GM23338 (cell line): ENCODE measurements around the gene TM2D1. TPM values are rescaled to one million over a fixed set of nuclear protein-coding genes. Genes with fewer than 3 reads are reported as not detected.

ENCODE experiments used
- ATAC-seq: fragments of 200-7000 bp; cut with Tn5 transposase; 3 replicates; pipeline ENCODE4 v1.9.1; 2020
- DNase-seq: peaks from one replicate; pipeline ENCODE4 v3.0.0-alpha.2; 2015; ENCODE audit warnings: low spot score
- H2AFZ ChIP-seq: fragments of 200-600 bp; sonication (generic); 2 replicates; pipeline ENCODE4 v1.8.0; 2016; ENCODE audit warnings: antibody characterized with exemption, mild to moderate bottlenecking, moderate library complexity
- H3F3A ChIP-seq: fragments of 200-600 bp; sonication (generic); replicated peaks from 2 replicates; pipeline ENCODE4 v1.8.0; 2017; ENCODE audit warnings: antibody characterized with exemption, mixed run types, low read depth
- H3K27ac ChIP-seq: fragments of 200-600 bp; sonication (generic); 2 replicates; pipeline ENCODE4 v1.6.1; 2016; ENCODE audit warnings: low read depth
- H3K27me3 ChIP-seq: fragments of 200-600 bp; sonication (generic); 2 replicates; pipeline ENCODE4 v1.8.0; 2016; ENCODE audit warnings: mild to moderate bottlenecking, mixed run types, moderate library complexity; ENCODE audit not compliant: insufficient read depth
- H3K36me3 ChIP-seq: fragments of 200-600 bp; sonication (generic); 2 replicates; pipeline ENCODE4 v1.8.0; 2016; ENCODE audit warnings: mild to moderate bottlenecking; ENCODE audit not compliant: insufficient read depth
- H3K4me1 ChIP-seq: fragments of 200-600 bp; sonication (generic); 2 replicates; pipeline ENCODE4 v1.8.0; 2016; ENCODE audit warnings: mild to moderate bottlenecking, moderate library complexity; ENCODE audit not compliant: insufficient read depth
- H3K4me2 ChIP-seq: fragments of 200-600 bp; sonication (generic); 2 replicates; pipeline ENCODE4 v1.7.1; 2017; ENCODE audit warnings: mixed run types
- H3K4me3 ChIP-seq: fragments of 200-600 bp; sonication (generic); 2 replicates; pipeline ENCODE4 v1.6.1; 2016; ENCODE audit warnings: mixed run types
- H3K79me2 ChIP-seq: fragments of 200-600 bp; sonication (generic); replicated peaks from 2 replicates; pipeline ENCODE4 v1.8.0; 2017; ENCODE audit warnings: mild to moderate bottlenecking; ENCODE audit not compliant: insufficient read depth
- H3K9me2 ChIP-seq: fragments of 200-600 bp; sonication (generic); 2 replicates; pipeline ENCODE4 v1.8.0; 2017; ENCODE audit not compliant: insufficient read depth
- H4K20me1 ChIP-seq: fragments of 200-600 bp; sonication (generic); replicated peaks from 2 replicates; pipeline ENCODE4 v1.8.0; 2017; ENCODE audit warnings: mild to moderate bottlenecking; ENCODE audit not compliant: insufficient read depth
- H3K27ac Mint-ChIP-seq: 2 replicates; pipeline ENCODE4 v1.8.0; 2020; ENCODE audit warnings: inconsistent platforms, mild to moderate bottlenecking, moderate library complexity, mixed read lengths
- H3K27me3 Mint-ChIP-seq: 3 replicates; pipeline ENCODE4 v1.8.0; 2022; ENCODE audit warnings: low read depth, mild to moderate bottlenecking, moderate library complexity, mixed read lengths, inconsistent platforms; ENCODE audit not compliant: insufficient read depth, poor library complexity
- H3K36me3 Mint-ChIP-seq: 3 replicates; pipeline ENCODE4 v1.8.0; 2021; ENCODE audit warnings: low read depth, mild to moderate bottlenecking, inconsistent platforms, moderate library complexity, mixed read lengths
- H3K4me1 Mint-ChIP-seq: 3 replicates; pipeline ENCODE4 v1.8.0; 2020; ENCODE audit warnings: mild to moderate bottlenecking, inconsistent platforms, mixed read lengths
- H3K4me3 Mint-ChIP-seq: 3 replicates; pipeline ENCODE4 v1.8.0; 2021; ENCODE audit warnings: moderate library complexity, mild to moderate bottlenecking, inconsistent platforms, mixed read lengths
- H3K9me3 Mint-ChIP-seq: 3 replicates; pipeline ENCODE4 v1.8.0; 2020; ENCODE audit warnings: moderate library complexity, mild to moderate bottlenecking, inconsistent platforms, mixed read lengths
- CREB1 ChIP-seq: fragments of 250-450 bp; sonication (Bioruptor Pico); IDR thresholded peaks from 2 replicates; pipeline ENCODE4 v1.5.0; 2020; ENCODE audit warnings: low read depth, mild to moderate bottlenecking, moderate library complexity
- EZH2 ChIP-seq: fragments of 200-600 bp; sonication (generic); IDR thresholded peaks from one replicate; pipeline ENCODE4 v1.8.0; 2017; ENCODE audit warnings: antibody characterized with exemption, mild to moderate bottlenecking, low read depth; ENCODE audit not compliant: unreplicated experiment
- EZH2phosphoT487 ChIP-seq: fragments of 200-600 bp; sonication (generic); IDR thresholded peaks from one replicate; pipeline ENCODE4 v1.8.1; 2018; ENCODE audit warnings: antibody characterized with exemption; ENCODE audit not compliant: unreplicated experiment
- JUNB ChIP-seq: IDR thresholded peaks from one replicate; pipeline ENCODE4 v1.6.1; 2016; ENCODE audit warnings: antibody characterized with exemption; ENCODE audit not compliant: unreplicated experiment
- NANOG ChIP-seq: IDR thresholded peaks from 2 replicates; pipeline ENCODE4 v1.6.1; 2016; ENCODE audit warnings: antibody characterized with exemption, borderline replicate concordance
- POLR2AphosphoS5 ChIP-seq: IDR thresholded peaks from 2 replicates; pipeline ENCODE4 v1.6.1; 2016; ENCODE audit warnings: antibody characterized with exemption, low read depth
- STAT1 ChIP-seq: IDR thresholded peaks from one replicate; pipeline ENCODE4 v1.6.1; 2016; ENCODE audit warnings: antibody characterized with exemption; ENCODE audit not compliant: unreplicated experiment
- ZNF114 ChIP-seq: fragments of 250-450 bp; sonication (Bioruptor Pico); IDR thresholded peaks from 2 replicates; pipeline ENCODE4 v1.5.0; 2020; ENCODE audit warnings: mild to moderate bottlenecking, moderate library complexity
- ZNF331 ChIP-seq: fragments of 250-450 bp; sonication (Bioruptor Pico); IDR thresholded peaks from 2 replicates; pipeline ENCODE4 v1.5.0; 2020; ENCODE audit warnings: low read depth, mild to moderate bottlenecking, moderate library complexity
- polyA plus RNA-seq: library from polyadenylated mRNA; unstranded; fragments of >200 nt; fragmentation: Nextera tagmentation; extraction: Ambion mirVana; gene quantifications from 2 replicates; pipeline ENCODE4 v1.2.1, GENCODE V29; 2016
- total RNA-seq: library from RNA; depleted of rRNA; stranded (reverse); fragments of >200 nt; shearing (Covaris generic); gene quantifications from 2 replicates; pipeline ENCODE4 v1.2.3, GENCODE V29; 2014
- TF ChIP-seq, protein P1 (sequence below), 2 experiments: fragments of 200-600 bp in 1 of 2; sonication (generic) in 1 of 2; conservative IDR thresholded peaks; 2 replicates each; pipeline versions ENCODE4 v1.5.1 to v1.6.1; 2016 to 2017; ENCODE audit warnings: antibody characterized with exemption in 2 of 2, low read depth in 2 of 2, mild to moderate bottlenecking in 2 of 2, moderate library complexity in 1 of 2
- TF ChIP-seq, protein P2 (sequence below): IDR thresholded peaks from 2 replicates; pipeline ENCODE4 v1.6.1; 2016; ENCODE audit warnings: antibody characterized with exemption
- TF ChIP-seq, protein P3 (sequence below): IDR thresholded peaks from one replicate; pipeline ENCODE4 v1.6.1; 2018; ENCODE audit warnings: antibody characterized with exemption; ENCODE audit not compliant: unreplicated experiment
- TF ChIP-seq, protein P4 (sequence below): fragments of 250-450 bp; sonication (Bioruptor Pico); IDR thresholded peaks from 2 replicates; pipeline ENCODE4 v1.5.0; 2020; ENCODE audit warnings: mild to moderate bottlenecking, moderate library complexity

Gene TM2D1
- total and polyA plus RNA-seq, 2 experiments from 2014 or later = 46.7 to 47.5 TPM

DNA sequence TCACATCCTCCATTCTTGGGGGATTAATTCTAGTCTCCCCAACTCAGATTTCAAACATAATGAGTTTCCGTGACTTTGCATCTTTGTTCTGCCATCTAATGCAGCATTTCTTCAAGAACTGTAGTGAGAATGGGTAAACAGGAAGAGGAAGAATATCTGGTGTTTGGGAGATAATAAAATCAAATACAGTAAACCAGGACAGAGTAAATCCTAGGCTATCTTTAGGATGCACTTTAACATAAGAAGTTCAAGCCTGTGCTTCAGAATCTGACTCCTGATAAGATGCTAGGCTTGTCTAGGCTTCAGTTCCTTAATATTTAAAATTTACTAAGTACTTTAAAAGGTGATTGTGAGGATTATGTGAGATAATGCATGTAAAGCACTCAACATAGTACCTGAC lies 45.2 kb upstream of the TM2D1 start:
- Histone ChIP-seq H2AFZ (no peak overlapping the region), H3K9me2 (no peaks in the 10 kb centered on the region), H4K20me1 (no peaks in the 10 kb centered on the region; the same call in 1 of the 2 replicates), H3F3A (no peaks in the 10 kb centered on the region), H3K36me3 (peaks cover 24% of the 10 kb centered on the region), H3K27me3 (no peaks in the 10 kb centered on the region), H3K4me1 (no peaks in the 10 kb centered on the region), H3K4me2 (no peak overlapping the region), H3K4me3 (no peak overlapping the region), H3K27ac (no peak overlapping the region), H3K79me2 (no peaks in the 10 kb centered on the region)
- ATAC-seq (no peak), DNase-seq (no peak)
- Mint-ChIP-seq H3K4me1 (no peaks in the 10 kb centered on the region), H3K27me3 (peaks cover 6% of the 10 kb centered on the region), H3K4me3 (no peak overlapping the region), H3K36me3 (peaks cover 40% of the 10 kb centered on the region; the same call in 2 of the 3 replicates), H3K27ac (no peak overlapping the region), H3K9me3 (no peaks in the 10 kb centered on the region)
- TF ChIP-seq, protein P1, sequence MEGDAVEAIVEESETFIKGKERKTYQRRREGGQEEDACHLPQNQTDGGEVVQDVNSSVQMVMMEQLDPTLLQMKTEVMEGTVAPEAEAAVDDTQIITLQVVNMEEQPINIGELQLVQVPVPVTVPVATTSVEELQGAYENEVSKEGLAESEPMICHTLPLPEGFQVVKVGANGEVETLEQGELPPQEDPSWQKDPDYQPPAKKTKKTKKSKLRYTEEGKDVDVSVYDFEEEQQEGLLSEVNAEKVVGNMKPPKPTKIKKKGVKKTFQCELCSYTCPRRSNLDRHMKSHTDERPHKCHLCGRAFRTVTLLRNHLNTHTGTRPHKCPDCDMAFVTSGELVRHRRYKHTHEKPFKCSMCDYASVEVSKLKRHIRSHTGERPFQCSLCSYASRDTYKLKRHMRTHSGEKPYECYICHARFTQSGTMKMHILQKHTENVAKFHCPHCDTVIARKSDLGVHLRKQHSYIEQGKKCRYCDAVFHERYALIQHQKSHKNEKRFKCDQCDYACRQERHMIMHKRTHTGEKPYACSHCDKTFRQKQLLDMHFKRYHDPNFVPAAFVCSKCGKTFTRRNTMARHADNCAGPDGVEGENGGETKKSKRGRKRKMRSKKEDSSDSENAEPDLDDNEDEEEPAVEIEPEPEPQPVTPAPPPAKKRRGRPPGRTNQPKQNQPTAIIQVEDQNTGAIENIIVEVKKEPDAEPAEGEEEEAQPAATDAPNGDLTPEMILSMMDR (conservative IDR thresholded peaks at IDR 0.05; ENCODE audit: low read depth in 2 of 2) = no peak
- TF ChIP-seq ZNF331 (CRISPR knock-in tag) (no peak), JUNB (no peak), ZNF114 (no peak), CREB1 (CRISPR knock-in tag) (no peak), STAT1 (no peak), EZH2 (no peak), EZH2phosphoT487 (no peak), NANOG (no peak), POLR2AphosphoS5 (no peak)
- TF ChIP-seq, protein P2, sequence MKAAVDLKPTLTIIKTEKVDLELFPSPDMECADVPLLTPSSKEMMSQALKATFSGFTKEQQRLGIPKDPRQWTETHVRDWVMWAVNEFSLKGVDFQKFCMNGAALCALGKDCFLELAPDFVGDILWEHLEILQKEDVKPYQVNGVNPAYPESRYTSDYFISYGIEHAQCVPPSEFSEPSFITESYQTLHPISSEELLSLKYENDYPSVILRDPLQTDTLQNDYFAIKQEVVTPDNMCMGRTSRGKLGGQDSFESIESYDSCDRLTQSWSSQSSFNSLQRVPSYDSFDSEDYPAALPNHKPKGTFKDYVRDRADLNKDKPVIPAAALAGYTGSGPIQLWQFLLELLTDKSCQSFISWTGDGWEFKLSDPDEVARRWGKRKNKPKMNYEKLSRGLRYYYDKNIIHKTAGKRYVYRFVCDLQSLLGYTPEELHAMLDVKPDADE = no peak
- TF ChIP-seq, protein P3, sequence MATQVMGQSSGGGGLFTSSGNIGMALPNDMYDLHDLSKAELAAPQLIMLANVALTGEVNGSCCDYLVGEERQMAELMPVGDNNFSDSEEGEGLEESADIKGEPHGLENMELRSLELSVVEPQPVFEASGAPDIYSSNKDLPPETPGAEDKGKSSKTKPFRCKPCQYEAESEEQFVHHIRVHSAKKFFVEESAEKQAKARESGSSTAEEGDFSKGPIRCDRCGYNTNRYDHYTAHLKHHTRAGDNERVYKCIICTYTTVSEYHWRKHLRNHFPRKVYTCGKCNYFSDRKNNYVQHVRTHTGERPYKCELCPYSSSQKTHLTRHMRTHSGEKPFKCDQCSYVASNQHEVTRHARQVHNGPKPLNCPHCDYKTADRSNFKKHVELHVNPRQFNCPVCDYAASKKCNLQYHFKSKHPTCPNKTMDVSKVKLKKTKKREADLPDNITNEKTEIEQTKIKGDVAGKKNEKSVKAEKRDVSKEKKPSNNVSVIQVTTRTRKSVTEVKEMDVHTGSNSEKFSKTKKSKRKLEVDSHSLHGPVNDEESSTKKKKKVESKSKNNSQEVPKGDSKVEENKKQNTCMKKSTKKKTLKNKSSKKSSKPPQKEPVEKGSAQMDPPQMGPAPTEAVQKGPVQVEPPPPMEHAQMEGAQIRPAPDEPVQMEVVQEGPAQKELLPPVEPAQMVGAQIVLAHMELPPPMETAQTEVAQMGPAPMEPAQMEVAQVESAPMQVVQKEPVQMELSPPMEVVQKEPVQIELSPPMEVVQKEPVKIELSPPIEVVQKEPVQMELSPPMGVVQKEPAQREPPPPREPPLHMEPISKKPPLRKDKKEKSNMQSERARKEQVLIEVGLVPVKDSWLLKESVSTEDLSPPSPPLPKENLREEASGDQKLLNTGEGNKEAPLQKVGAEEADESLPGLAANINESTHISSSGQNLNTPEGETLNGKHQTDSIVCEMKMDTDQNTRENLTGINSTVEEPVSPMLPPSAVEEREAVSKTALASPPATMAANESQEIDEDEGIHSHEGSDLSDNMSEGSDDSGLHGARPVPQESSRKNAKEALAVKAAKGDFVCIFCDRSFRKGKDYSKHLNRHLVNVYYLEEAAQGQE = no peak
- TF ChIP-seq, protein P4, sequence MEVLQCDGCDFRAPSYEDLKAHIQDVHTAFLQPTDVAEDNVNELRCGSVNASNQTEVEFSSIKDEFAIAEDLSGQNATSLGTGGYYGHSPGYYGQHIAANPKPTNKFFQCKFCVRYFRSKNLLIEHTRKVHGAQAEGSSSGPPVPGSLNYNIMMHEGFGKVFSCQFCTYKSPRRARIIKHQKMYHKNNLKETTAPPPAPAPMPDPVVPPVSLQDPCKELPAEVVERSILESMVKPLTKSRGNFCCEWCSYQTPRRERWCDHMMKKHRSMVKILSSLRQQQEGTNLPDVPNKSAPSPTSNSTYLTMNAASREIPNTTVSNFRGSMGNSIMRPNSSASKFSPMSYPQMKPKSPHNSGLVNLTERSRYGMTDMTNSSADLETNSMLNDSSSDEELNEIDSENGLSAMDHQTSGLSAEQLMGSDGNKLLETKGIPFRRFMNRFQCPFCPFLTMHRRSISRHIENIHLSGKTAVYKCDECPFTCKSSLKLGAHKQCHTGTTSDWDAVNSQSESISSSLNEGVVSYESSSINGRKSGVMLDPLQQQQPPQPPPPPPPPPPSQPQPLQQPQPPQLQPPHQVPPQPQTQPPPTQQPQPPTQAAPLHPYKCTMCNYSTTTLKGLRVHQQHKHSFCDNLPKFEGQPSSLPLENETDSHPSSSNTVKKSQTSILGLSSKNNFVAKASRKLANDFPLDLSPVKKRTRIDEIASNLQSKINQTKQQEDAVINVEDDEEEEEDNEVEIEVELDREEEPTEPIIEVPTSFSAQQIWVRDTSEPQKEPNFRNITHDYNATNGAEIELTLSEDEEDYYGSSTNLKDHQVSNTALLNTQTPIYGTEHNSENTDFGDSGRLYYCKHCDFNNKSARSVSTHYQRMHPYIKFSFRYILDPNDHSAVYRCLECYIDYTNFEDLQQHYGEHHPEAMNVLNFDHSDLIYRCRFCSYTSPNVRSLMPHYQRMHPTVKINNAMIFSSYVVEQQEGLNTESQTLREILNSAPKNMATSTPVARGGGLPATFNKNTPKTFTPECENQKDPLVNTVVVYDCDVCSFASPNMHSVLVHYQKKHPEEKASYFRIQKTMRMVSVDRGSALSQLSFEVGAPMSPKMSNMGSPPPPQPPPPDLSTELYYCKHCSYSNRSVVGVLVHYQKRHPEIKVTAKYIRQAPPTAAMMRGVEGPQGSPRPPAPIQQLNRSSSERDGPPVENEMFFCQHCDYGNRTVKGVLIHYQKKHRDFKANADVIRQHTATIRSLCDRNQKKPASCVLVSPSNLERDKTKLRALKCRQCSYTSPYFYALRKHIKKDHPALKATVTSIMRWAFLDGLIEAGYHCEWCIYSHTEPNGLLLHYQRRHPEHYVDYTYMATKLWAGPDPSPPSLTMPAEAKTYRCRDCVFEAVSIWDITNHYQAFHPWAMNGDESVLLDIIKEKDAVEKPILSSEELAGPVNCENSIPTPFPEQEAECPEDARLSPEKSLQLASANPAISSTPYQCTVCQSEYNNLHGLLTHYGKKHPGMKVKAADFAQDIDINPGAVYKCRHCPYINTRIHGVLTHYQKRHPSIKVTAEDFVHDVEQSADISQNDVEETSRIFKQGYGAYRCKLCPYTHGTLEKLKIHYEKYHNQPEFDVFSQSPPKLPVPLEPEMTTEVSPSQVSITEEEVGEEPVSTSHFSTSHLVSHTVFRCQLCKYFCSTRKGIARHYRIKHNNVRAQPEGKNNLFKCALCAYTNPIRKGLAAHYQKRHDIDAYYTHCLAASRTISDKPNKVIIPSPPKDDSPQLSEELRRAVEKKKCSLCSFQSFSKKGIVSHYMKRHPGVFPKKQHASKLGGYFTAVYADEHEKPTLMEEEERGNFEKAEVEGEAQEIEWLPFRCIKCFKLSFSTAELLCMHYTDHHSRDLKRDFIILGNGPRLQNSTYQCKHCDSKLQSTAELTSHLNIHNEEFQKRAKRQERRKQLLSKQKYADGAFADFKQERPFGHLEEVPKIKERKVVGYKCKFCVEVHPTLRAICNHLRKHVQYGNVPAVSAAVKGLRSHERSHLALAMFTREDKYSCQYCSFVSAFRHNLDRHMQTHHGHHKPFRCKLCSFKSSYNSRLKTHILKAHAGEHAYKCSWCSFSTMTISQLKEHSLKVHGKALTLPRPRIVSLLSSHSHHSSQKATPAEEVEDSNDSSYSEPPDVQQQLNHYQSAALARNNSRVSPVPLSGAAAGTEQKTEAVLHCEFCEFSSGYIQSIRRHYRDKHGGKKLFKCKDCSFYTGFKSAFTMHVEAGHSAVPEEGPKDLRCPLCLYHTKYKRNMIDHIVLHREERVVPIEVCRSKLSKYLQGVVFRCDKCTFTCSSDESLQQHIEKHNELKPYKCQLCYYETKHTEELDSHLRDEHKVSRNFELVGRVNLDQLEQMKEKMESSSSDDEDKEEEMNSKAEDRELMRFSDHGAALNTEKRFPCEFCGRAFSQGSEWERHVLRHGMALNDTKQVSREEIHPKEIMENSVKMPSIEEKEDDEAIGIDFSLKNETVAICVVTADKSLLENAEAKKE (CRISPR knock-in tag) = no peak
